ENCODE measurements around the gene CAPN13.

The CAPN13 gene

GRCh38 chr2:30706534-30707303, 100.5 kb downstream of the CAPN13 start:
- no peaks in the 10 kb centered on the region for H3K27me3 ChIP-seq (ENCODE audit: control insufficient read depth in 3 of 3, insufficient read depth in 3 of 3, low read depth in 1 of 3, low read length in 3 of 3)
- no peak overlapping the region for H2AFZ ChIP-seq (ENCODE audit: low read length)
- no peak overlapping the region for H4K91ac ChIP-seq (ENCODE audit: low read depth, low read length, poor library complexity)
- no peak overlapping the region for H3K9ac ChIP-seq (ENCODE audit: low read depth, low read length, poor library complexity)
- peaks cover 0 to 2% of the 10 kb centered on the region in 2 donors for H3K4me1 ChIP-seq (ENCODE audit: control insufficient read depth in 2 of 2, insufficient read depth in 1 of 2, low read depth in 1 of 2, low read length in 2 of 2)
- no peak overlapping the region for H4K8ac ChIP-seq (ENCODE audit: low read depth, low read length)
- H3K4me2 ChIP-seq (ENCODE audit: insufficient read depth, low read length, poor library complexity, severe bottlenecking) = no peak overlapping the region
- no peak overlapping the region for H2AK5ac ChIP-seq (ENCODE audit: low read depth, low read length)
- H3K79me1 ChIP-seq (ENCODE audit: low read depth, low read length) = no peaks in the 10 kb centered on the region
- H3K18ac ChIP-seq (ENCODE audit: low read length) = peak overlapping the region; percentile 24
- no CpG with 5 or more reads among the region's 12 CpGs for WGBS, 2 donors (ENCODE audit: extremely low coverage in 2 of 2, insufficient read length in 2 of 2, insufficient replicate concordance in 1 of 2)
- H2BK120ac ChIP-seq (ENCODE audit: low read depth, low read length) = no peak overlapping the region
- DNase-seq (ENCODE audit: low spot score) = peak; percentile 53
- H2BK5ac ChIP-seq (ENCODE audit: low read length) = no peak overlapping the region
- H3K4me3 ChIP-seq (ENCODE audit: low read length in 2 of 2) = no peak overlapping the region
- no peak overlapping the region for H3K14ac ChIP-seq (ENCODE audit: low read length)
- no peak overlapping the region for H2BK15ac ChIP-seq (ENCODE audit: low read length)
- no peak overlapping the region for H3K27ac ChIP-seq (replicated peaks; ENCODE audit: low read length)
- H3K4ac ChIP-seq (ENCODE audit: low read length) = no peak overlapping the region
- H2BK12ac ChIP-seq (ENCODE audit: low read length) = no peak overlapping the region
- H3K9me3 ChIP-seq (replicated peaks in 1 of 2; ENCODE audit: control insufficient read depth in 2 of 2, insufficient read depth in 1 of 2, low read depth in 1 of 2, low read length in 2 of 2) = peaks cover 0 to 4% of the 10 kb centered on the region in 2 donors
- no peak overlapping the region for H3K23ac ChIP-seq (ENCODE audit: low read depth, low read length, poor library complexity)
- no peaks in the 10 kb centered on the region for H3K36me3 ChIP-seq (replicated peaks in 1 of 2; ENCODE audit: control insufficient read depth in 2 of 2, insufficient read depth in 2 of 2, low read length in 2 of 2)

- DNase-seq (ENCODE audit: low spot score) = no peak
- Histone ChIP-seq H4K91ac (ENCODE audit: low read depth, low read length, poor library complexity) (no peak overlapping the region), H2AFZ (ENCODE audit: low read length) (no peak overlapping the region), H3K4ac (ENCODE audit: low read length) (no peak overlapping the region), H2AK5ac (ENCODE audit: low read depth, low read length) (no peak overlapping the region), H3K27ac (replicated peaks; ENCODE audit: low read length) (no peak overlapping the region), H4K8ac (ENCODE audit: low read depth, low read length) (no peak overlapping the region), H2BK120ac (ENCODE audit: low read depth, low read length) (no peak overlapping the region), H3K36me3 (replicated peaks in 1 of 2; ENCODE audit: control insufficient read depth in 2 of 2, insufficient read depth in 2 of 2, low read length in 2 of 2) (no peaks in the 10 kb centered on the region), H3K79me1 (ENCODE audit: low read depth, low read length) (no peaks in the 10 kb centered on the region), H3K14ac (ENCODE audit: low read length) (no peak overlapping the region), H2BK15ac (ENCODE audit: low read length) (peak overlapping the region; percentile 21), H2BK5ac (ENCODE audit: low read length) (no peak overlapping the region), H2BK12ac (ENCODE audit: low read length) (no peak overlapping the region), H3K4me1 (ENCODE audit: control insufficient read depth in 2 of 2, insufficient read depth in 1 of 2, low read depth in 1 of 2, low read length in 2 of 2) (peaks cover 0 to 2% of the 10 kb centered on the region in 2 donors), H3K18ac (ENCODE audit: low read length) (peak overlapping the region; percentile 76), H3K27me3 (ENCODE audit: control insufficient read depth in 3 of 3, insufficient read depth in 3 of 3, low read depth in 1 of 3, low read length in 3 of 3) (no peaks in the 10 kb centered on the region), H3K4me2 (ENCODE audit: insufficient read depth, low read length, poor library complexity, severe bottlenecking) (no peak overlapping the region), H3K9ac (ENCODE audit: low read depth, low read length, poor library complexity) (no peak overlapping the region), H3K23ac (ENCODE audit: low read depth, low read length, poor library complexity) (no peak overlapping the region), H3K4me3 (ENCODE audit: low read length in 2 of 2) (no peak overlapping the region), H3K9me3 (replicated peaks in 1 of 2; ENCODE audit: control insufficient read depth in 2 of 2, insufficient read depth in 1 of 2, low read depth in 1 of 2, low read length in 2 of 2) (peaks cover 0 to 8% of the 10 kb centered on the region in 2 donors)
- no CpG with 5 or more reads among the region's 10 CpGs for WGBS, 2 donors (ENCODE audit: extremely low coverage in 2 of 2, insufficient read length in 2 of 2, insufficient replicate concordance in 1 of 2)
Measured at GRCh38 chr2:30705711-30706533, 101.3 kb downstream of the CAPN13 start.

- no CpG with 5 or more reads among the region's 5 CpGs for WGBS, 2 donors (ENCODE audit: extremely low coverage in 2 of 2, insufficient read length in 2 of 2, insufficient replicate concordance in 1 of 2)
- Histone ChIP-seq H4K91ac (ENCODE audit: low read depth, low read length, poor library complexity) (no peak overlapping the region), H3K27ac (replicated peaks; ENCODE audit: low read length) (no peak overlapping the region), H3K4ac (ENCODE audit: low read length) (no peak overlapping the region), H2BK15ac (ENCODE audit: low read length) (no peak overlapping the region), H3K23ac (ENCODE audit: low read depth, low read length, poor library complexity) (no peak overlapping the region), H2AK5ac (ENCODE audit: low read depth, low read length) (no peak overlapping the region), H3K18ac (ENCODE audit: low read length) (no peak overlapping the region), H2BK5ac (ENCODE audit: low read length) (no peak overlapping the region), H2AFZ (ENCODE audit: low read length) (no peak overlapping the region), H3K4me2 (ENCODE audit: insufficient read depth, low read length, poor library complexity, severe bottlenecking) (no peak overlapping the region), H3K79me1 (ENCODE audit: low read depth, low read length) (no peaks in the 10 kb centered on the region), H3K36me3 (replicated peaks in 1 of 2; ENCODE audit: control insufficient read depth in 2 of 2, insufficient read depth in 2 of 2, low read length in 2 of 2) (no peaks in the 10 kb centered on the region), H3K14ac (ENCODE audit: low read length) (no peak overlapping the region), H3K27me3 (ENCODE audit: control insufficient read depth in 3 of 3, insufficient read depth in 3 of 3, low read depth in 1 of 3, low read length in 3 of 3) (no peaks in the 10 kb centered on the region), H3K9ac (ENCODE audit: low read depth, low read length, poor library complexity) (no peak overlapping the region), H3K4me3 (ENCODE audit: low read length in 2 of 2) (no peak overlapping the region), H2BK120ac (ENCODE audit: low read depth, low read length) (no peak overlapping the region), H3K4me1 (ENCODE audit: control insufficient read depth in 2 of 2, insufficient read depth in 1 of 2, low read depth in 1 of 2, low read length in 2 of 2) (peaks cover 0 to 2% of the 10 kb centered on the region in 2 donors), H3K9me3 (replicated peaks in 1 of 2; ENCODE audit: control insufficient read depth in 2 of 2, insufficient read depth in 1 of 2, low read depth in 1 of 2, low read length in 2 of 2) (peaks cover 0 to 8% of the 10 kb centered on the region in 2 donors), H2BK12ac (ENCODE audit: low read length) (no peak overlapping the region), H4K8ac (ENCODE audit: low read depth, low read length) (no peak overlapping the region)
- no peak for DNase-seq (ENCODE audit: low spot score)
Measured at GRCh38 chr2:30705056-30705455, 102.2 kb downstream of the CAPN13 start.
